GM21367 (cell line): Measurements from ENCODE around the gene C1GALT1C1.

ENCODE experiments used
- ATAC-seq: cut with Tn5 transposase; IDR thresholded peaks from one replicate; pipeline ENCODE4 v1.9.1; 2021; ENCODE audit not compliant: unreplicated experiment

Gene C1GALT1C1

GRCh38 chrX:120585702-120586101 is 44.2 kb downstream of the C1GALT1C1 start:
- no peak for ATAC-seq
